GM23248 (cell line): ENCODE results near the gene SLC35A2. TPM values are rescaled to one million over a fixed set of nuclear protein-coding genes. Genes with fewer than 3 reads are reported as not detected.
A peak's percentile ranks its signal among the peaks of the same experiment; 100 is the strongest.

Source experiments
- DNase-seq: peaks from one replicate; pipeline ENCODE4 v3.0.0-alpha.2; 2015
- H2AFZ ChIP-seq: fragments of 200-600 bp; sonication (generic); 2 replicates; pipeline ENCODE4 v1.6.1; 2016; ENCODE audit warnings: antibody characterized with exemption
- H3F3A ChIP-seq: fragments of 200-600 bp; sonication (generic); 2 replicates; pipeline ENCODE4 v1.6.1; 2016; ENCODE audit warnings: mild to moderate bottlenecking, antibody characterized with exemption, mixed run types; ENCODE audit not compliant: insufficient read depth
- H3K27ac ChIP-seq: fragments of 200-600 bp; sonication (generic); 2 replicates; pipeline ENCODE4 v1.5.1; 2016; ENCODE audit warnings: mild to moderate bottlenecking
- H3K27me3 ChIP-seq: fragments of 200-600 bp; sonication (generic); replicated peaks from 2 replicates; pipeline ENCODE4 v1.6.1; 2016; ENCODE audit warnings: mild to moderate bottlenecking; ENCODE audit not compliant: insufficient read depth
- H3K36me3 ChIP-seq: fragments of 200-600 bp; sonication (generic); 2 replicates; pipeline ENCODE4 v1.6.1; 2016; ENCODE audit warnings: low read depth, mild to moderate bottlenecking
- H3K4me1 ChIP-seq: fragments of 200-600 bp; sonication (generic); 2 replicates; pipeline ENCODE4 v1.6.1; 2016; ENCODE audit warnings: mild to moderate bottlenecking; ENCODE audit not compliant: insufficient read depth
- H3K4me2 ChIP-seq: fragments of 200-600 bp; sonication (generic); one replicate; pipeline ENCODE4 v1.6.1; 2016; ENCODE audit warnings: mild to moderate bottlenecking; ENCODE audit not compliant: unreplicated experiment
- H3K4me3 ChIP-seq: fragments of 200-600 bp; sonication (generic); 2 replicates; pipeline ENCODE4 v1.5.1; 2016; ENCODE audit warnings: mild to moderate bottlenecking
- H3K79me2 ChIP-seq: fragments of 200-600 bp; sonication (generic); 2 replicates; pipeline ENCODE4 v1.6.1; 2016; ENCODE audit warnings: mild to moderate bottlenecking; ENCODE audit not compliant: insufficient read depth
- H3K9ac ChIP-seq: fragments of 200-600 bp; sonication (generic); 2 replicates; pipeline ENCODE4 v1.6.1; 2016; ENCODE audit warnings: mild to moderate bottlenecking
- H3K9me2 ChIP-seq: fragments of 200-600 bp; sonication (generic); 2 replicates; pipeline ENCODE4 v1.6.1; 2016; ENCODE audit warnings: mixed run types, mild to moderate bottlenecking, moderate library complexity; ENCODE audit not compliant: insufficient read depth
- H3K9me3 ChIP-seq: fragments of 200-600 bp; sonication (generic); one replicate; pipeline ENCODE4 v1.6.1; 2017; ENCODE audit warnings: low read depth
- H4K20me1 ChIP-seq: fragments of 200-600 bp; sonication (generic); 2 replicates; pipeline ENCODE4 v1.6.0; 2016; ENCODE audit not compliant: insufficient read depth
- EZH2 ChIP-seq: fragments of 200-600 bp; sonication (generic); IDR thresholded peaks from 2 replicates; pipeline ENCODE4 v1.6.1; 2018; ENCODE audit warnings: antibody characterized with exemption, mild to moderate bottlenecking; ENCODE audit not compliant: insufficient read depth, poor library complexity, severe bottlenecking
- EZH2phosphoT487 ChIP-seq: fragments of 200-600 bp; sonication (generic); IDR thresholded peaks from 2 replicates; pipeline ENCODE4 v1.6.1; 2018; ENCODE audit warnings: antibody characterized with exemption, moderate library complexity, mild to moderate bottlenecking, low read depth; ENCODE audit not compliant: insufficient read depth
- WGBS, 2 experiments: methylation state at CpG; one replicate each; pipeline ENCODE4 v1.1.6; 2015 to 2017; ENCODE audit warnings: low lambda C conversion rate in 2 of 2, low coverage in 1 of 2; ENCODE audit errors: missing lambda C conversion rate in 2 of 2; 5-methylcytosine and 5-hydroxymethylcytosine counted together
- in situ Hi-C: fragments of 300-500 bp; cut with MboI; formaldehyde crosslinking; loops from 2 replicates; pipeline ENCODE4 v1.15.0; 2020
- polyA plus RNA-seq: library from polyadenylated mRNA; unstranded; fragments of >200 nt; fragmentation: Nextera tagmentation; extraction: Ambion mirVana; gene quantifications from 2 replicates; pipeline ENCODE4 v1.2.1, GENCODE V29; 2016
- total RNA-seq: library from RNA; depleted of rRNA; stranded (reverse); fragments of >200 nt; shearing (Covaris generic); gene quantifications from 2 replicates; pipeline ENCODE4 v1.2.3, GENCODE V29; 2014

Gene SLC35A2
- total and polyA plus RNA-seq, 2 experiments from 2014 or later: 29.1 to 54.6 TPM

GRCh38 chrX:48913605-48914366 is 2.3 kb upstream of the SLC35A2 start:
- no peaks in the 10 kb centered on the region for H3K9me2 ChIP-seq
- no peak for TF ChIP-seq EZH2
- no peak for TF ChIP-seq EZH2phosphoT487
- H2AFZ ChIP-seq: no peak overlapping the region
- H3K4me1 ChIP-seq: no peaks in the 10 kb centered on the region
- no peaks in the 10 kb centered on the region for H3K27me3 ChIP-seq
- H3K4me2 ChIP-seq: no peak overlapping the region
- H3K27ac ChIP-seq: no peak overlapping the region
- 73 to 100% methylated on average over 3 to 5 of the region's 5 CpGs for WGBS, 2 experiments
- no peak overlapping the region for H3K9ac ChIP-seq
- H4K20me1 ChIP-seq: no peaks in the 10 kb centered on the region
- no peaks in the 10 kb centered on the region for H3K9me3 ChIP-seq
- H3F3A ChIP-seq: 0 out of 2 replicates have a peak, but pooled peaks cover 5% of the 10 kb centered on the region
- in situ Hi-C loops: loop anchor here (25.0 kb wide), 1 partner anchor 251 kb away; no protein-coding TSS in a partner anchor
- H3K79me2 ChIP-seq: peaks cover 27% of the 10 kb centered on the region
- DNase-seq: no peak
- H3K36me3 ChIP-seq: no peaks in the 10 kb centered on the region
- no peak overlapping the region for H3K4me3 ChIP-seq

- peak overlapping the region; percentile 78 for H3K4me2 ChIP-seq
- no peaks in the 10 kb centered on the region for H3K9me2 ChIP-seq
Measured at GRCh38 chrX:48910926-48911411, 477 bp downstream of the SLC35A2 start.

GRCh38 chrX:48909703-48910294 is 1.6 kb downstream of the SLC35A2 start:
- H4K20me1 ChIP-seq: no peaks in the 10 kb centered on the region
- H3K27ac ChIP-seq: no peak overlapping the region
- peak overlapping the region; percentile 78 for H3K4me2 ChIP-seq
- peaks cover 41% of the 10 kb centered on the region for H3K79me2 ChIP-seq
- H3K36me3 ChIP-seq: no peaks in the 10 kb centered on the region
- no peak overlapping the region for H2AFZ ChIP-seq
- no peaks in the 10 kb centered on the region for H3K27me3 ChIP-seq
- no peaks in the 10 kb centered on the region for H3K4me1 ChIP-seq
- no peak for DNase-seq
- in situ Hi-C loops: loop anchor here (25.0 kb wide), 1 partner anchor 247 kb away; no protein-coding TSS in a partner anchor
- TF ChIP-seq EZH2: no peak
- no peak for TF ChIP-seq EZH2phosphoT487
- no peaks in the 10 kb centered on the region for H3K9me2 ChIP-seq
- no peaks in the 10 kb centered on the region for H3K9me3 ChIP-seq
- 95 to 98% methylated on average over 7 to 17 of the region's 17 CpGs for WGBS, 2 experiments
- no peak overlapping the region for H3K9ac ChIP-seq
- no peaks in the 10 kb centered on the region for H3F3A ChIP-seq
- H3K4me3 ChIP-seq: peak overlapping the region; percentile 93

More at GRCh38 chrX:48910926-48911411, 477 bp downstream of the SLC35A2 start:
- H3K9ac ChIP-seq: peak overlapping the region; percentile 100
- no peaks in the 10 kb centered on the region for H4K20me1 ChIP-seq
- H2AFZ ChIP-seq: peak overlapping the region; percentile 84
- peak; percentile 54 for DNase-seq
- H3K9me3 ChIP-seq: no peaks in the 10 kb centered on the region
- H3K27me3 ChIP-seq: no peaks in the 10 kb centered on the region
- no peaks in the 10 kb centered on the region for H3F3A ChIP-seq
- no peaks in the 10 kb centered on the region for H3K4me1 ChIP-seq
- H3K79me2 ChIP-seq: peaks cover 41% of the 10 kb centered on the region
- in situ Hi-C loops: loop anchor here (25.0 kb wide), 1 partner anchor 249 kb away; no protein-coding TSS in a partner anchor
- H3K36me3 ChIP-seq: no peaks in the 10 kb centered on the region
- peak overlapping the region; percentile 91 for H3K27ac ChIP-seq
- no peak for TF ChIP-seq EZH2
- no peak for TF ChIP-seq EZH2phosphoT487
- WGBS, 2 experiments: 0 to 3% methylated on average over 9 to 12 of the region's 12 CpGs
- peak overlapping the region; percentile 93 for H3K4me3 ChIP-seq

GRCh38 chrX:48908600-48908999 is 2.8 kb downstream of the SLC35A2 start:
- TF ChIP-seq EZH2phosphoT487: no peak
- no peak for TF ChIP-seq EZH2
- H3K9me2 ChIP-seq: no peaks in the 10 kb centered on the region
- no peaks in the 10 kb centered on the region for H3F3A ChIP-seq
- H2AFZ ChIP-seq: no peak overlapping the region
- no peaks in the 10 kb centered on the region for H4K20me1 ChIP-seq
- H3K27ac ChIP-seq: no peak overlapping the region
- H3K79me2 ChIP-seq: peaks cover 41% of the 10 kb centered on the region
- H3K9ac ChIP-seq: no peak overlapping the region
- DNase-seq: no peak
- 7 to 22% methylated on average over 1 of the region's 1 CpG for WGBS, 2 experiments
- no peaks in the 10 kb centered on the region for H3K27me3 ChIP-seq
- no peaks in the 10 kb centered on the region for H3K36me3 ChIP-seq
- no peak overlapping the region for H3K4me2 ChIP-seq
- no peak overlapping the region for H3K4me3 ChIP-seq
- in situ Hi-C loops: loop anchor here (25.0 kb wide), 1 partner anchor 246 kb away; no protein-coding TSS in a partner anchor
- no peaks in the 10 kb centered on the region for H3K4me1 ChIP-seq
- no peaks in the 10 kb centered on the region for H3K9me3 ChIP-seq
